A673 (cell line): Measurements from ENCODE around the gene MBD5. TPM values are rescaled to one million over a fixed set of nuclear protein-coding genes. Genes with fewer than 3 reads are reported as not detected.

Experiments used
- BruUV-seq: library from RNA; stranded (reverse); fragments of 400-500 nt; replicated peaks from 2 replicates; lab custom pipeline; 2021; lab: Mats Ljungman, UMichigan
- CTCF ChIA-PET: fragments of 300-600 bp; sonication (Branson Sonifier 250); formaldehyde crosslinking; loops from one replicate; lab custom pipeline; 2022; ENCODE audit warnings: antibody characterized with exemption; lab: Charles Lee
- POLR2A ChIA-PET: fragments of 300-600 bp; sonication (Branson Sonifier 250); formaldehyde crosslinking; loops from one replicate; lab custom pipeline; 2022; ENCODE audit warnings: antibody characterized with exemption; ENCODE audit not compliant: low non-redundant PET; lab: Charles Lee
- DNase-seq: peaks from one replicate; pipeline ENCODE4 v3.0.0-alpha.2; 2015; ENCODE audit warnings: low spot score
- H3K27ac ChIP-seq: fragments of 200-600 bp; sonication (generic); 2 replicates; pipeline ENCODE4 v1.5.1; 2016; ENCODE audit warnings: mixed run types, low read depth, mild to moderate bottlenecking, mixed read lengths, antibody characterized with exemption, low read length; ENCODE audit not compliant: poor library complexity, severe bottlenecking
- H3K27me3 ChIP-seq: fragments of 200-600 bp; sonication (generic); replicated peaks from 2 replicates; pipeline ENCODE4 v1.6.1; 2017; ENCODE audit warnings: mixed run types, low read depth, mild to moderate bottlenecking, mixed read lengths, antibody characterized with exemption, low read length; ENCODE audit not compliant: insufficient read depth, poor library complexity
- H3K36me3 ChIP-seq: fragments of 200-600 bp; sonication (generic); 2 replicates; pipeline ENCODE4 v1.6.1; 2016; ENCODE audit warnings: mixed run types, mild to moderate bottlenecking, mixed read lengths, antibody characterized with exemption, low read length; ENCODE audit not compliant: insufficient read depth, poor library complexity, severe bottlenecking
- H3K4me1 ChIP-seq: fragments of 200-600 bp; sonication (generic); 2 replicates; pipeline ENCODE4 v1.6.1; 2017; ENCODE audit warnings: mixed run types, mild to moderate bottlenecking, mixed read lengths, antibody characterized with exemption, low read length; ENCODE audit not compliant: insufficient read depth, poor library complexity, severe bottlenecking
- H3K4me3 ChIP-seq: fragments of 200-600 bp; sonication (generic); 2 replicates; pipeline ENCODE4 v1.5.1; 2016; ENCODE audit warnings: low read depth, mixed run types, mild to moderate bottlenecking, mixed read lengths, low read length; ENCODE audit not compliant: poor library complexity, severe bottlenecking
- H3K9me3 ChIP-seq: fragments of 200-600 bp; sonication (generic); 2 replicates; pipeline ENCODE4 v1.6.1; 2016; ENCODE audit warnings: mixed run types, low read depth, mild to moderate bottlenecking, mixed read lengths, antibody characterized with exemption, low read length; ENCODE audit not compliant: poor library complexity, severe bottlenecking
- CTCF ChIP-seq: fragments of 300-800, 200-600 bp; sonication (generic); conservative IDR thresholded peaks from 2 replicates; pipeline ENCODE4 v1.5.1; 2017; ENCODE audit warnings: low read depth, mild to moderate bottlenecking, antibody characterized with exemption, low read length, moderate library complexity, mixed read lengths
- EZH2 ChIP-seq: fragments of 200-600 bp; sonication (generic); IDR thresholded peaks from 2 replicates; pipeline ENCODE4 v1.6.1; 2017; ENCODE audit warnings: borderline replicate concordance, low read depth, mild to moderate bottlenecking, mixed read lengths, antibody characterized with exemption, low read length; ENCODE audit not compliant: poor library complexity, severe bottlenecking
- intact Hi-C: fragments of 100-400 bp; cut with micrococcal nuclease; formaldehyde crosslinking; loops from one replicate; pipeline ENCODE4 v1.10.0; 2022; ENCODE audit not compliant: unreplicated experiment
- total RNA-seq: library from RNA; stranded (reverse); gene quantifications from 2 replicates; pipeline ENCODE4 v1.2.3, GENCODE V29; 2021

MBD5 gene
- total RNA-seq, 1 experiment from 2014 or later = 32.4 TPM

GRCh38 chr2:148132412-148132811, 111.5 kb downstream of the MBD5 start:
- Histone ChIP-seq H3K27me3 (no peaks in the 10 kb centered on the region), H3K4me1 (no peaks in the 10 kb centered on the region), H3K9me3 (no peaks in the 10 kb centered on the region), H3K36me3 (no peaks in the 10 kb centered on the region), H3K4me3 (no peak overlapping the region), H3K27ac (no peak overlapping the region)
- intact Hi-C loops = no loop called here
- CTCF ChIA-PET = no interaction called here
- POLR2A ChIA-PET = no interaction called here
- TF ChIP-seq CTCF (no peak), EZH2 (no peak)
- DNase-seq = no peak
- no TSS peak for BruUV-seq

- Histone ChIP-seq H3K4me1 (no peaks in the 10 kb centered on the region), H3K27ac (no peak overlapping the region), H3K36me3 (no peaks in the 10 kb centered on the region), H3K9me3 (no peaks in the 10 kb centered on the region), H3K4me3 (no peak overlapping the region), H3K27me3 (no peaks in the 10 kb centered on the region)
- DNase-seq = no peak
- intact Hi-C loops = no loop called here
- POLR2A ChIA-PET = no interaction called here
- no peak for TF ChIP-seq EZH2
- TF ChIP-seq CTCF = no peak
- CTCF ChIA-PET = no interaction called here
- BruUV-seq = no TSS peak
Measured at GRCh38 chr2:148135705-148136104, 114.8 kb downstream of the MBD5 start.

DNA sequence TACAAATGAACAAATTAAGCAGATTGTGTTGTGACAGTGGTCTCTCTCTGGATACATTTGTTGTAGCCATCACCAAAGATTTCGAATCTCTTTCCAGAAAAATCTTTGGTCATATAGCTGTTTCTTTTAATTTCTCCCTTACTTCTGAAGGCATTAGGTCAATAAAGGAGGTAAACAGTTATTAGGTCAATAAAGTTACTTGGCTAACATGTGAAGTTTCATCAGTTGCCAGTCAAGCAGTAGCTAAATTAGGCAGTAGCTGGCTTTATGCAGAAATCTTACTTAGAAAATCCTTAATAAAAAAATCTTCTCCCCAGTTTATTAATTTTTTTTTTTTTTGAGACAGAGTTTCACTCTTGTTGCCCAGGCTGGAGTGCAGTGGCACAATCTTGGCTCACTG, 115.5 kb downstream of the MBD5 start:
- Histone ChIP-seq H3K27ac (no peak overlapping the region), H3K4me1 (no peaks in the 10 kb centered on the region), H3K36me3 (no peaks in the 10 kb centered on the region), H3K4me3 (no peak overlapping the region), H3K27me3 (no peaks in the 10 kb centered on the region), H3K9me3 (no peaks in the 10 kb centered on the region)
- no peak for TF ChIP-seq CTCF
- no peak for TF ChIP-seq EZH2
- intact Hi-C loops = no loop called here
- BruUV-seq = no TSS peak
- no peak for DNase-seq
- CTCF ChIA-PET = no interaction called here
- POLR2A ChIA-PET = no interaction called here
